Esophagus muscularis mucosa (tissue), 4 donors: ENCODE measurements around the gene CCDC198. TPM values are rescaled to one million over a fixed set of nuclear protein-coding genes. Genes with fewer than 3 reads are reported as not detected.

Source experiments
- DNase-seq: peaks from one replicate; pipeline ENCODE4 v3.0.0-alpha.2; 2017; ENCODE audit errors: extremely low spot score
- H3K27ac ChIP-seq, 4 donors: fragments of 200-600 bp; sonication (generic); replicated peaks in 1 of 4; 1 replicate in 3 of 4; 2 replicates in 1 of 4; pipeline ENCODE4 v1.5.1; 2016 to 2019; ENCODE audit warnings: mild to moderate bottlenecking in 1 of 4
- H3K27me3 ChIP-seq, 4 donors: fragments of 200-600 bp; sonication (generic); one replicate each; pipeline versions ENCODE4 v1.5.1 to v1.6.0; 2016 to 2019
- H3K36me3 ChIP-seq, 4 donors: fragments of 200-600 bp; sonication (generic); one replicate each; pipeline ENCODE4 v1.5.1; 2016 to 2019
- H3K4me1 ChIP-seq, 4 donors: fragments of 200-600 bp; sonication (generic); one replicate each; pipeline ENCODE4 v1.5.1; 2016 to 2019
- H3K4me3 ChIP-seq, 4 donors: fragments of 200-600 bp; sonication (generic); 1 replicate in 2 of 4; 2 replicates in 2 of 4; pipeline ENCODE4 v1.5.1; 2016 to 2019; ENCODE audit warnings: mild to moderate bottlenecking in 4 of 4, moderate library complexity in 1 of 4
- H3K9me3 ChIP-seq, 4 donors: fragments of 200-600 bp; sonication (generic); 1 replicate in 3 of 4; 2 replicates in 1 of 4; pipeline ENCODE4 v1.5.1; 2016 to 2019
- CTCF ChIP-seq, 3 experiments: fragments of 200-600 bp in 2 of 3; fragments of 450-650 bp in 1 of 3; sonication (generic) in 2 of 3; IDR thresholded peaks; one replicate each; pipeline ENCODE4 v1.5.1; 2017 to 2019; ENCODE audit warnings: antibody characterized with exemption in 3 of 3, mild to moderate bottlenecking in 2 of 3, moderate library complexity in 1 of 3
- EP300 ChIP-seq: sonication (generic); formaldehyde crosslinking; IDR thresholded peaks from one replicate; pipeline ENCODE4 v1.6.1; 2017; ENCODE audit warnings: antibody characterized with exemption
- POLR2A ChIP-seq: fragments of 450-650 bp; IDR thresholded peaks from one replicate; pipeline ENCODE4 v1.6.1; 2017; ENCODE audit warnings: antibody characterized with exemption, moderate library complexity, mild to moderate bottlenecking, low read depth
- POLR2AphosphoS5 ChIP-seq, 2 donors: sonication (generic); formaldehyde crosslinking; IDR thresholded peaks; one replicate each; pipeline ENCODE4 v1.6.1; 2017; ENCODE audit warnings: antibody characterized with exemption in 2 of 2
- WGBS: methylation state at CpG from one replicate; pipeline ENCODE4 v1.1.5; 2018; 5-methylcytosine and 5-hydroxymethylcytosine counted together
- intact Hi-C: fragments of 100-400 bp; cut with DNase I; formaldehyde crosslinking; loops from one replicate; pipeline ENCODE4 v1.15.1; 2023
- total RNA-seq, 4 donors: library from RNA; depleted of rRNA; stranded (reverse); fragments of >200 nt; gene quantifications; one replicate each; pipeline versions ENCODE4 v1.1.0 to v1.2.1, GENCODE V29; 2016

The CCDC198 gene
- total RNA-seq, 4 donors from 2014 or later: not detected

DNA sequence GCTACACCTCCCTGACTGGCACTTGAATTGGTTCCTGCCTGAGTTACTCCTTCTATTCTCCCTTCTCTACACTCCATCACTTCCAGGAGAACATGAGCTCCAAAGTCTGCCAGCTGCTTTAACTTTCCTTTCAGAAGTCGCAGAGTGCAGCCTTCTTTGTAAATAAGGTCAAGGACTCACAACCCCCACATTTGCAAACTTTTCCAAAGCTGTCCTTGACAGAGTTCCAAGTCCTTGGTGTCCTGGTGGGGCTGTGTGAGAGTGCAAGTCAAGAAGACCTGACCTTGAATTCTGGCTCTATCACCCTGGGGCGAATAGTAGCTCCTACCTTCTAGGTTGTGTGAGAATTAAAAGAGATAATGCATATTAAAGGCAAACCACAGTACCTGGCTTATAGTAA lies 15.6 kb downstream of the CCDC198 start:
- no peak overlapping the region for H3K4me3 ChIP-seq
- intact Hi-C loops: no loop called here
- no peaks in the 10 kb centered on the region for H3K9me3 ChIP-seq
- no peak overlapping the region for H3K27ac ChIP-seq
- H3K36me3 ChIP-seq: no peaks in the 10 kb centered on the region
- 58% methylated on average over 2 of the region's 2 CpGs for WGBS
- no peaks in the 10 kb centered on the region for H3K27me3 ChIP-seq
- TF ChIP-seq POLR2A (no peak), EP300 (no peak), POLR2AphosphoS5 (IDR thresholded peaks at IDR 0.05) (no peak), CTCF (IDR thresholded peaks at IDR 0.05) (no peak)
- no peaks in the 10 kb centered on the region for H3K4me1 ChIP-seq
- DNase-seq: no peak

GRCh38 chr14:57470909-57471308 lies 22.7 kb downstream of the CCDC198 start:
- Histone ChIP-seq H3K27me3 (no peaks in the 10 kb centered on the region), H3K27ac (no peak overlapping the region), H3K4me1 (no peaks in the 10 kb centered on the region), H3K36me3 (no peaks in the 10 kb centered on the region), H3K9me3 (no peaks in the 10 kb centered on the region), H3K4me3 (no peak overlapping the region)
- no peak for TF ChIP-seq POLR2A
- TF ChIP-seq EP300: no peak
- TF ChIP-seq CTCF (IDR thresholded peaks at IDR 0.05): no peak
- 93% methylated on average over 1 of the region's 1 CpG for WGBS
- intact Hi-C loops: no loop called here
- DNase-seq: no peak

DNA sequence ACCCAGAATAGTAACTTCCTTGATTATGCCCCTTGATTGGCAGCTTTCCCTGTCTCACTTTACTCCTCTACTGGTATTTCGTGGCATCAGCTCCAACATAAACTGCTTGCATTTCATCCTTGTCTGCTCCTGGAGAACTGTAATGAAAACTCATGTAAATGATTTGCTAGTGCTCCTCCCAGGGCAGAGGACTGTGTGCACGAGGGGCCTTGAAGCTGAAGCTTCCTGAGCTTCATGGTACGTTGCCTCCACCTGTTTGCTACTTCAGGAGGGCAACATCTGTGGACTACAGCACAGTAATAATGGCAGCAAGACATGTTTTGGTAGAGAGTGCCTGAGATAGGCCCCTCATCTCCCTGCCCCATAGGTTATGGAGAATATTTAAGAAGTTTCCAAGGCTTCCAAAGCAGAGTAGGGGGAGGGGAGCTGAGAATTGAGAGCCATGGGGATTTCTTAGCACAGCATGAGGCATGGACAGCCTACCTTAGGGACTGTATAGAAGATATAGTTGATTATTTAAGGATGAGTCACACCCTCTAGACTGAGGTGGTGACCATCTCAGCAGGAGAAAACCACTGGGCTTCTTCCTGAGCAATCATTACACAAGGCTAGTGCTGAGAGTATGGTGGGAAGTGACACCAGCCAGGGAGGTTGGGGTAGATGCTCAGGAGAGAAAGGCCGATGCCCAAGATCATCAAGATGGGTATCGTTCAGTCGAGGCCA lies 29.5 kb downstream of the CCDC198 start:
- 77% methylated on average over 5 of the region's 6 CpGs for WGBS
- no peak for DNase-seq
- no peak overlapping the region for H3K4me3 ChIP-seq

GRCh38 chr14:57462551-57462950 lies 31.1 kb downstream of the CCDC198 start:
- Histone ChIP-seq H3K4me3 (no peak overlapping the region), H3K4me1 (no peaks in the 10 kb centered on the region), H3K27ac (no peak overlapping the region), H3K27me3 (no peaks in the 10 kb centered on the region), H3K9me3 (no peaks in the 10 kb centered on the region), H3K36me3 (no peaks in the 10 kb centered on the region)
- TF ChIP-seq CTCF (IDR thresholded peaks at IDR 0.05) (no peak), POLR2AphosphoS5 (IDR thresholded peaks at IDR 0.05) (no peak), POLR2A (no peak), EP300 (no peak)
- 79% methylated on average over 3 of the region's 3 CpGs for WGBS
- DNase-seq: no peak
- intact Hi-C loops: no loop called here

More for the DNA sequence above, 29.5 kb downstream of the CCDC198 start:
- TF ChIP-seq POLR2A: no peak
- no peak for TF ChIP-seq CTCF (IDR thresholded peaks at IDR 0.05)
- TF ChIP-seq POLR2AphosphoS5 (IDR thresholded peaks at IDR 0.05): no peak
- intact Hi-C loops: no loop called here
- H3K4me1 ChIP-seq: no peaks in the 10 kb centered on the region
- H3K9me3 ChIP-seq: no peaks in the 10 kb centered on the region
- no peaks in the 10 kb centered on the region for H3K36me3 ChIP-seq
- H3K27ac ChIP-seq: no peak overlapping the region
- H3K27me3 ChIP-seq: no peaks in the 10 kb centered on the region
